HG02870 (cell line): ENCODE data around the gene BRSK2.

Experiments
- ATAC-seq: cut with Tn5 transposase; IDR thresholded peaks from one replicate; pipeline ENCODE4 v1.9.1; 2021; ENCODE audit warnings: mild to moderate bottlenecking, moderate library complexity; ENCODE audit not compliant: unreplicated experiment

Gene BRSK2

GRCh38 chr11:1373536-1374214 lies 16.1 kb upstream of the BRSK2 start:
- no peak for ATAC-seq

GRCh38 chr11:1375161-1375954 lies 14.4 kb upstream of the BRSK2 start:
- ATAC-seq: no peak

DNA sequence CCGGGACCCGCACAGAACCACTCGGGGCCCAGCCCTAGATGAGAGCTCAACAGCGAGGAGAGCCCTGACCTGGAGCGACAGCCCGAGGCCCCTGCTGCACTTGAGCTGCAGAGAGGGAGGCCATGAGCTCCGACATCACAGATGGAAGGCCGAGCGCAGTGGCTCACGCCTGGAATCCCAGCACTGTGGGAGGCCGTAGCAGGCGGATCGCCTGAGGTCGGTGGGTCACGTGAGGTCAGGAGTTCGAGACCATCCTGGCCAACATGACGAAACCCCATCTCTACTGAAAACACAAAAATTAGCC lies 13.8 kb upstream of the BRSK2 start:
- no peak for ATAC-seq

DNA sequence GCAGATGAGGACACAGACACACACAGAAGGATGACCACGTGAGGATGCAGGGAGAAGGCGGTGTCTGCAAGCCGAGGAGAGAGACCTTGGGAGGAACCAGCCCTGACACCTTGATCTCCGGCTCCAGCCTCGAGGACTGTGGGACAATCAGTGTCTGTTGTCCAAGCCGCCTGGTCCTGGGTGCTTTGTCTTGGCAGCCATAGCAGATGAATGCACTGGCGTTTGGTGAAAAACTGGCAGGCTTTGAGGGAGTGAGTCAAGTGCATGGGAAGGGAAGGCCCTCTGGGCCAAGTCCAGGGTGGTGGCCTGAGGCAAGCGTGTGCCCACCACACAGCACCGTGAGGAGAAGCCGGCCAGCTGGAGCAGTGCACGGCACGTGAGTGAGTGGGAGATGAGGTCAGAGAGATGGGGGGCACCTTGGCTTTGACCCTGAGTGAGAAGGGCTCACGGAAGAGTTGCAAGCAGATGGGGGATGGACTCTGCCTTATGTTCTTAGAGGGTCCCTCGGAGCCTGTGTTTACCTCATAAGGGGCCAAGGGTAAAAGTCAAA lies 12.4 kb upstream of the BRSK2 start:
- ATAC-seq: no peak

- ATAC-seq: no peak
Observed at GRCh38 chr11:1381793-1382425, 7.8 kb upstream of the BRSK2 start.

DNA sequence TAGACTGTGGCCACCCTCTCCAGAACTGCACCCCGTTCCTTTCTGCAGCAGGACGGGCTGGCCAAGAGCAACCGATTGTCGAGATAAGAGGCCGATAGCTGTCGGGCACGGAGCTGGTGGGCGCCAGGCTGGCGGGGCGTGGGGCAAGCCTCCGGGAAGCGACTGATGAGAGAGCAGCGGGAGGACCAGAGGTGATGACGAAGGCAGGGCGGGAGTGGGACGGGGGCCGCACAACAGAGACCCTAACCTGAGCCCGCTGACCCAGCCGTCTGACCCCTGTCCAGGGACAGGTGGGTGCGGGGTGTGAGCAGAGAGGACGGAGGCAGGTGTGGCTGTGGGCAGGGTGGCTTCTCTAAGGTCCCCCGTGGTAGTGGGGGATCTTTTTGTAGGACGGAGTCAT lies 7.3 kb upstream of the BRSK2 start:
- ATAC-seq: no peak

- peak; percentile 73 for ATAC-seq
Observed at GRCh38 chr11:1382831-1383607, 6.7 kb upstream of the BRSK2 start.

- ATAC-seq: no peak
Observed at GRCh38 chr11:1384199-1384970, 5.3 kb upstream of the BRSK2 start.

- no peak for ATAC-seq
Observed at GRCh38 chr11:1387521-1387920, 2.2 kb upstream of the BRSK2 start.

DNA sequence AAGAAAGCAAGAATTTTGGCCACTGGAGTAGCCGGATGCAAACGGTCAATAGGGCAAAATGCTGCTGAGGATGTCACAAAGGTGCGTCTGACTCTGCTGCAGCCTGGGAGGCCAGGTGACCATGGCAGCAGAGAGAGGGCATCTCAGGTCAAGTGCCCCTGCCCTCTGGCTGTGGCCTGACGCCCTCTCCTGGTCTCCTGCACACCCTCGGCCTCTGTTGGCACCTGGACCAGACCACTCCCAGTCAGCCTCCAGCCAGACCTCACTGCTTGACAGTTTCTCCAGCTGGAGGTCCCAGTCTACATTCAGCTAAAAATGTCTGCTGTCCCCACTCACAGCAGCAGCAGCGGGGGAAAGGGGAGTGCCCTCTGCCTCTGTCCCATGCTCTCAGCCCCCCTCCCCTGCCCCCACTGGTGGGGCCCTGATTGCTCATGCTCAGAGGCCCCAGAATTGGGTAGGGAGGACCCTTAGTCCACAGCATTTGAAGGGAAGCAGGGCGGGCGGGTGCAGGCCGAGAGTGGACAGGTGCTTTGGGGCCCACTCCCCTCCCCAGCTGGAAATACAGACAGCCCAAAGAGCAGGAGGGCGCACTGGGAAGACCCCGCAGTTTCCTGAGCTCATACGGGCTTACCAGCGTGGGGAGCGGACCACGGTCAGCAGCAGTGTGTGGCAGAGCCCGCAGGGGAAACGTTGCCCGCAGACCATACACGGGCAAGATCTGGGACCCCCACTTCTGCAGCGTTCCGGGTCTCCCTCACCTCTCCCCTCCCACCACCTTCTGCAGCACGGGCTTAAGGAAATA lies 1.6 kb upstream of the BRSK2 start:
- no peak for ATAC-seq

DNA sequence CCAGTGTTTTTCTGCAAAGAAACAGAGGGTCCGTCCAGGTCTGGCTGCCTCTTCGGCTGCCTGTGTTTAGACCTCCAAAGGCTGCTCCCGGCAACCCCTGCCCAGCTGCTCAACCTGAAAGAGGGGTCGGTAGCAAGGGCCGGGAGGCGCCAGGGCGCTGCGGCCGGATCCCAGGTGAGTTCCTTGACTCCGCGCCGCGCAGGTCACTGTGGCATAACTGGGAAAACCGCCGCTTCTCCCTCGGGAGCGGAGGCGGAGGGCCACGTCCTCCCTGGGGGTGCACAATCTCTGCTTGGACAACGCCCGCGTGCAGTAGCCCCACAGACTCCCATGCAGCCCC lies 1.0 kb upstream of the BRSK2 start:
- ATAC-seq: no peak

- peak; percentile 97 for ATAC-seq
Observed at GRCh38 chr11:1389103-1389931, 417 bp upstream of the BRSK2 start.

- ATAC-seq: no peak
Observed at GRCh38 chr11:1390569-1391164, 933 bp downstream of the BRSK2 start.

DNA sequence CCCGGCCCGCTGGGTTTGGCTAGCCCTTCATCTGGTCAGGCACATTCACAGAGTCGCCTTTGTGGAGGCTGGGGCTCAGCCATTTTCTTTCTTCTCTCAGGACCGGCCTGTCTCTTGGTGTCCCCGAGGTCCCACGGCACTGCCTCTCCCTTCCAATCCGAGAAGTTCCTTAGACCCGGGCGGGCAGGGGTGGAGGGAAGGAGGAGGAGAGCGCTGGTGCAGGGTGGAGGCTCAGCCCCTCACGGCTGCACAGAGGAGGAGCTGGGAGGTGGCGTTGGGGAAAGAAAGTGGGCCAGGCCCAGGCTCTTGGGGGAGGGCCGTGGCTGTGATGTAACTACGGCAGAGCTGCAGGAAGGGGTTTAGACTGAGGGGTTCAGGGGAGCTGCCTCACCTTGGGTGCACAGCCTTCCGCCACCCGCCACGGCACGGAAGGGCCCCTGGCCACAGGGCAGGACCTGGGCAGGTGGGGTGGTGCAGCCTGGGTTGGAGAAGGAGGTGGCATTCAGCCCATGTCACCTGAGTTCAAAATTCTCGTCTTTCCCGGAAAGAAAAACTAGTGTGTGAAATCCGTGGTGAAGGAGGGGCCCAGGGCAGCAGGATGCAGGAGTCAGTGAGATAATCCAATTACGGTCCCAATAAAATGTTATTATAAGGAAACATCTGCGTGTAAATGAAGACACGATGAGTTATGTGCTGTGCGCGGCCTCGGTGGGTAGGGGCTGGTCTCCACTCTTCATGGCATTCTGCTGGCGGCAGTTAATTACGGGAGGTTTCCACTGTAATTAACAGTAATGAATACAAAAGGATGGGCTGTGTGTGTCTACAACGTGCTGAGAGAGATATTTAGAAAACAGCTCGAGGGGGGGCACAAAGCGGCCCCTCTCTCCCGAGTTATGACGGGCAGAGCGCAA lies 1.7 kb downstream of the BRSK2 start:
- ATAC-seq: no peak

DNA sequence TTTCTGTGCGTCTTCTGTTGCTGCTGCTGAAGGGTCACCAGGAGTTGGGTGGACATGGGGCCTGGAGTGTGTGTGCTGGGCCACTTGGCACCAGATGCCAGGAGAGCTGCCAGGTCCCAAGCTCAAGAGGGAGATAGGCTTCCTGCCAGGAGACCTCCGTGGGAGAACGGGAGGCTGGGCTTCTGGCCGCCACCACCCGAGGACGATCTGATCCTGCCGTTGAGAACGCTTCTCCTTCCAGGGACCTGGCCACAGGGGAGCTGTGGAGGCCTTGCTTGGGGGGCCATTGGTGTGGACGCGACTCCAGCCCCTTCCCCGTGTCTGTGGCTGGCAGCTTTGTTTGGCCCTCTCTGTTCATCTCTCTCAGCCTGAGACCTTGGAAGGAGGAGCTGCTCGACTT lies 2.4 kb downstream of the BRSK2 start:
- ATAC-seq: no peak

DNA sequence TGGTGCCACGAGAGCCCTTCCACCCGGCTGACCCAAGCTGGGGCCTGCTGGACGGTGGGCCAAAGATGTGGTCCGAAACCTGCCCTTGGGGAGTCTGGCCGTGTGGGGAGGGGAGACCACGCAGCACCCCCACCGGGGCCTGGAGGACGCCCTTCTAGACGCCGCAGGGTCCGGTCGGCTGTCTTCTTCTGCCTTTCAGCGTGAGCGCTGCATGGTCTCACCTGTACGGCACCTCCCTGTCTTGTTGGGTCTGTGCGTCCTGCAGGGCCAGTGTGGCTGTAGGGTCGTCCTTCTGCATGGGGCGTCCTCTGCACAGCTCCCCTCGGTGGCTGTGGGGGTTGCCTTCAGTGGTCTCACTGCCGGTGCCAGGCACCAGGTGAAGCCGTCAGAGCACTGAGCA lies 2.8 kb downstream of the BRSK2 start:
- no peak for ATAC-seq

- ATAC-seq: no peak
Observed at GRCh38 chr11:1393038-1393710, 3.4 kb downstream of the BRSK2 start.
